BJ (cell line): ENCODE measurements around the gene PSTPIP1. TPM values are rescaled to one million over a fixed set of nuclear protein-coding genes. Genes with fewer than 3 reads are reported as not detected.

Source experiments
- CTCF ChIA-PET: fragments of 350-600 bp; formaldehyde crosslinking; extraction: SDS; loops from one replicate; lab custom pipeline; 2021; ENCODE audit warnings: antibody characterized with exemption, inconsistent platforms; lab: Yijun Ruan, JAX
- POLR2A ChIA-PET: fragments of 300-600 bp; sonication (Branson Sonifier 250); formaldehyde crosslinking; extraction: SDS; loops from one replicate; lab custom pipeline; 2021; ENCODE audit warnings: antibody characterized with exemption; lab: Charles Lee
- DNase-seq: peaks from one replicate; pipeline ENCODE4 v3.0.0-alpha.2; 2011; ENCODE audit warnings: low read depth
- H3K27me3 ChIP-seq: 2 replicates; pipeline ENCODE4 v1.6.0; 2011; ENCODE audit warnings: low read length; ENCODE audit not compliant: control insufficient read depth, insufficient read depth
- H3K36me3 ChIP-seq: 2 replicates; pipeline ENCODE4 v1.5.1; 2011; ENCODE audit warnings: low read length; ENCODE audit not compliant: control insufficient read depth, insufficient read depth
- H3K4me3 ChIP-seq: 2 replicates; pipeline ENCODE4 v1.5.1; 2011; ENCODE audit warnings: low read depth, mild to moderate bottlenecking, control low read depth, low read length
- polyA plus RNA-seq: library from polyadenylated mRNA; depleted of rRNA; stranded (reverse); fragments of >200 nt; gene quantifications from 2 replicates; pipeline ENCODE4 v1.2.3, GENCODE V29; 2011
- TF ChIP-seq, protein P1 (sequence below): IDR thresholded peaks from 2 replicates; pipeline ENCODE4 v1.5.1; 2011; ENCODE audit warnings: low read depth, mild to moderate bottlenecking, control low read depth, inconsistent platforms, low read length, moderate library complexity; ENCODE audit not compliant: insufficient read depth

PSTPIP1 gene
- polyA plus RNA-seq, 1 experiment: not detected

GRCh38 chr15:77038312-77039216, 43.6 kb downstream of the PSTPIP1 start:
- no peak for DNase-seq
- peaks cover 3% of the 10 kb centered on the region for H3K36me3 ChIP-seq
- POLR2A ChIA-PET: no interaction called here
- no peaks in the 10 kb centered on the region for H3K27me3 ChIP-seq
- no peak overlapping the region for H3K4me3 ChIP-seq
- CTCF ChIA-PET: interaction anchor here (1.2 kb wide), 1 partner anchor 14 kb away, joined by 4 read pairs; no protein-coding TSS in a partner anchor
- TF ChIP-seq, protein P1, sequence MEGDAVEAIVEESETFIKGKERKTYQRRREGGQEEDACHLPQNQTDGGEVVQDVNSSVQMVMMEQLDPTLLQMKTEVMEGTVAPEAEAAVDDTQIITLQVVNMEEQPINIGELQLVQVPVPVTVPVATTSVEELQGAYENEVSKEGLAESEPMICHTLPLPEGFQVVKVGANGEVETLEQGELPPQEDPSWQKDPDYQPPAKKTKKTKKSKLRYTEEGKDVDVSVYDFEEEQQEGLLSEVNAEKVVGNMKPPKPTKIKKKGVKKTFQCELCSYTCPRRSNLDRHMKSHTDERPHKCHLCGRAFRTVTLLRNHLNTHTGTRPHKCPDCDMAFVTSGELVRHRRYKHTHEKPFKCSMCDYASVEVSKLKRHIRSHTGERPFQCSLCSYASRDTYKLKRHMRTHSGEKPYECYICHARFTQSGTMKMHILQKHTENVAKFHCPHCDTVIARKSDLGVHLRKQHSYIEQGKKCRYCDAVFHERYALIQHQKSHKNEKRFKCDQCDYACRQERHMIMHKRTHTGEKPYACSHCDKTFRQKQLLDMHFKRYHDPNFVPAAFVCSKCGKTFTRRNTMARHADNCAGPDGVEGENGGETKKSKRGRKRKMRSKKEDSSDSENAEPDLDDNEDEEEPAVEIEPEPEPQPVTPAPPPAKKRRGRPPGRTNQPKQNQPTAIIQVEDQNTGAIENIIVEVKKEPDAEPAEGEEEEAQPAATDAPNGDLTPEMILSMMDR: no peak

- POLR2A ChIA-PET: no interaction called here
- CTCF ChIA-PET: no interaction called here
- TF ChIP-seq, protein P1: no peak
- Histone ChIP-seq H3K4me3 (no peak overlapping the region), H3K36me3 (peaks cover 6% of the 10 kb centered on the region), H3K27me3 (no peaks in the 10 kb centered on the region)
- no peak for DNase-seq
Observed at GRCh38 chr15:77039217-77039533, 44.2 kb downstream of the PSTPIP1 start.

- no peak overlapping the region for H3K4me3 ChIP-seq
- CTCF ChIA-PET: interaction anchor here (0.6 kb wide), 1 partner anchor 101 kb away, joined by 3 read pairs; no protein-coding TSS in a partner anchor
Observed at GRCh38 chr15:77039848-77040247, 44.9 kb downstream of the PSTPIP1 start.

GRCh38 chr15:77040673-77041072, 45.7 kb downstream of the PSTPIP1 start:
- ChIA-PET POLR2A (interaction anchor here (0.6 kb wide), 1 partner anchor 517 kb away, joined by 6 read pairs; no protein-coding TSS in a partner anchor), CTCF (no interaction called here)
- Histone ChIP-seq H3K27me3 (no peaks in the 10 kb centered on the region), H3K36me3 (peaks cover 11% of the 10 kb centered on the region), H3K4me3 (no peak overlapping the region)
- TF ChIP-seq, protein P1: no peak
- no peak for DNase-seq

More at GRCh38 chr15:77039848-77040247, 44.9 kb downstream of the PSTPIP1 start:
- TF ChIP-seq, protein P1: no peak
- no peaks in the 10 kb centered on the region for H3K27me3 ChIP-seq
- POLR2A ChIA-PET: no interaction called here
- H3K36me3 ChIP-seq: peaks cover 11% of the 10 kb centered on the region
- no peak for DNase-seq

GRCh38 chr15:77042245-77042919, 47.5 kb downstream of the PSTPIP1 start:
- no peak overlapping the region for H3K4me3 ChIP-seq
- H3K36me3 ChIP-seq: peaks cover 12% of the 10 kb centered on the region
- TF ChIP-seq, protein P1: no peak
- H3K27me3 ChIP-seq: no peaks in the 10 kb centered on the region
- ChIA-PET POLR2A (no interaction called here), CTCF (interaction anchor here (1.2 kb wide), 1 partner anchor 8 kb away, joined by 3 read pairs; no protein-coding TSS in a partner anchor)
- no peak for DNase-seq
